BE2C (cell line): ENCODE measurements around the gene PCSK2.

Experiments used
- DNase-seq: peaks from one replicate; pipeline ENCODE4 v3.0.0-alpha.2; 2020
- H3K27me3 ChIP-seq: fragments of 250-450 bp; sonication (Bioruptor Pico); 2 replicates; pipeline ENCODE4 v1.5.1; 2020; ENCODE audit warnings: mild to moderate bottlenecking
- H3K36me3 ChIP-seq: fragments of 250-450 bp; sonication (Bioruptor Pico); 2 replicates; pipeline ENCODE4 v1.5.1; 2020; ENCODE audit warnings: mild to moderate bottlenecking
- H3K4me1 ChIP-seq: fragments of 250-450 bp; sonication (Bioruptor Pico); 2 replicates; pipeline ENCODE4 v1.5.1; 2020
- H3K4me3 ChIP-seq: 2 replicates; pipeline ENCODE4 v1.5.1; 2011; ENCODE audit warnings: low read depth, low read length
- H3K9me3 ChIP-seq: fragments of 250-450 bp; sonication (Bioruptor Pico); 2 replicates; pipeline ENCODE4 v1.5.1; 2020
- TF ChIP-seq, protein P1 (sequence below): IDR thresholded peaks from 2 replicates; pipeline ENCODE4 v1.5.1; 2012; ENCODE audit warnings: mild to moderate bottlenecking, low read depth, low read length

Gene PCSK2

DNA sequence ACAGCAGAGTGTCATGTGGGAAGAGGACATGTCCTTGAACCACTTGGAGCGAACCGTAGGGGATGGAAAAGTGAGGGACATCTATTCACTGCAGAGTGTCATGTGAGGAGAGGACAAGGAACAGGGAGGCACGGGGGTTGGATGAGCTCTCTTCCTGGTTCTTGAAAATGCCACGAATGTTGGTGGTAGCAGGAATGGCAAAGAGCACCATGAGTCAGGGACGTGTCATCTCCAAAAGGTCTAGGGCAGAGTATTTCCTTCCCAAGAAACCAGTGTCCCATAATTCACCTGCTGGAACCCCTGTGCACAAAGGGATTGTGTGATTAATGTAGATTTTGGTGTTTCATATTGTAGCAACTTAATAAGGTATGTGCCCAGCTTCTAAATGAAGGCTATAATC lies 167.6 kb downstream of the PCSK2 start:
- Histone ChIP-seq H3K27me3 (peaks cover 6% of the 10 kb centered on the region), H3K9me3 (no peaks in the 10 kb centered on the region), H3K36me3 (no peaks in the 10 kb centered on the region), H3K4me3 (no peak overlapping the region), H3K4me1 (no peaks in the 10 kb centered on the region)
- no peak for DNase-seq
- TF ChIP-seq, protein P1, sequence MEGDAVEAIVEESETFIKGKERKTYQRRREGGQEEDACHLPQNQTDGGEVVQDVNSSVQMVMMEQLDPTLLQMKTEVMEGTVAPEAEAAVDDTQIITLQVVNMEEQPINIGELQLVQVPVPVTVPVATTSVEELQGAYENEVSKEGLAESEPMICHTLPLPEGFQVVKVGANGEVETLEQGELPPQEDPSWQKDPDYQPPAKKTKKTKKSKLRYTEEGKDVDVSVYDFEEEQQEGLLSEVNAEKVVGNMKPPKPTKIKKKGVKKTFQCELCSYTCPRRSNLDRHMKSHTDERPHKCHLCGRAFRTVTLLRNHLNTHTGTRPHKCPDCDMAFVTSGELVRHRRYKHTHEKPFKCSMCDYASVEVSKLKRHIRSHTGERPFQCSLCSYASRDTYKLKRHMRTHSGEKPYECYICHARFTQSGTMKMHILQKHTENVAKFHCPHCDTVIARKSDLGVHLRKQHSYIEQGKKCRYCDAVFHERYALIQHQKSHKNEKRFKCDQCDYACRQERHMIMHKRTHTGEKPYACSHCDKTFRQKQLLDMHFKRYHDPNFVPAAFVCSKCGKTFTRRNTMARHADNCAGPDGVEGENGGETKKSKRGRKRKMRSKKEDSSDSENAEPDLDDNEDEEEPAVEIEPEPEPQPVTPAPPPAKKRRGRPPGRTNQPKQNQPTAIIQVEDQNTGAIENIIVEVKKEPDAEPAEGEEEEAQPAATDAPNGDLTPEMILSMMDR = no peak

GRCh38 chr20:17395729-17396128 lies 168.9 kb downstream of the PCSK2 start:
- H3K4me3 ChIP-seq = no peak overlapping the region
- peaks cover 6% of the 10 kb centered on the region for H3K27me3 ChIP-seq
- no peaks in the 10 kb centered on the region for H3K9me3 ChIP-seq
- no peaks in the 10 kb centered on the region for H3K36me3 ChIP-seq
- TF ChIP-seq, protein P1 = no peak
- no peaks in the 10 kb centered on the region for H3K4me1 ChIP-seq
- DNase-seq = no peak

- H3K27me3 ChIP-seq = peaks cover 13% of the 10 kb centered on the region
- H3K36me3 ChIP-seq = no peaks in the 10 kb centered on the region
- H3K4me1 ChIP-seq = no peaks in the 10 kb centered on the region
- no peak for DNase-seq
- no peak overlapping the region for H3K4me3 ChIP-seq
- TF ChIP-seq, protein P1 = no peak
- H3K9me3 ChIP-seq = no peaks in the 10 kb centered on the region
These were observed 172.6 kb downstream of the PCSK2 start for GRCh38 chr20:17399303-17399985.

DNA sequence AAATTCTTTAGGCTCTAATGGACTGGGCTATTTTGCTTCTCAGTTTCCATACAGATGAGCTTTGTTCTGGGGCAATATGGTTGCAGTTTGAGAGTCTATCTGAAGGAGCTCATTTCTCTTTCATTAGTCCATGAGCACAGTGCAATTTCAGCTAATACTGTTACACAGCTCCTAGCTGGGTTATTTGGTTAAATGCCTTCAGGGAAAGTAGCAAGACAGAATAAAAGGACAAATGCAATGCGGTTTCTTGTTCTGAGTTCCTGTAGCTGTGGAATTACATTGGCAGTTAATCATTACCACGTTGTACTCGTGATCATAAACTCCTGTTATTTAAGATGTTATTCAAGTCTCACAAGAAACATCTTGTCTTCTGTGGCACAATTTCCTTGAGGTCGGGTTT lies 176.6 kb downstream of the PCSK2 start:
- no peak overlapping the region for H3K4me3 ChIP-seq
- TF ChIP-seq, protein P1 = no peak
- peaks cover 40% of the 10 kb centered on the region for H3K27me3 ChIP-seq
- no peaks in the 10 kb centered on the region for H3K9me3 ChIP-seq
- no peak for DNase-seq
- no peaks in the 10 kb centered on the region for H3K4me1 ChIP-seq
- H3K36me3 ChIP-seq = no peaks in the 10 kb centered on the region

DNA sequence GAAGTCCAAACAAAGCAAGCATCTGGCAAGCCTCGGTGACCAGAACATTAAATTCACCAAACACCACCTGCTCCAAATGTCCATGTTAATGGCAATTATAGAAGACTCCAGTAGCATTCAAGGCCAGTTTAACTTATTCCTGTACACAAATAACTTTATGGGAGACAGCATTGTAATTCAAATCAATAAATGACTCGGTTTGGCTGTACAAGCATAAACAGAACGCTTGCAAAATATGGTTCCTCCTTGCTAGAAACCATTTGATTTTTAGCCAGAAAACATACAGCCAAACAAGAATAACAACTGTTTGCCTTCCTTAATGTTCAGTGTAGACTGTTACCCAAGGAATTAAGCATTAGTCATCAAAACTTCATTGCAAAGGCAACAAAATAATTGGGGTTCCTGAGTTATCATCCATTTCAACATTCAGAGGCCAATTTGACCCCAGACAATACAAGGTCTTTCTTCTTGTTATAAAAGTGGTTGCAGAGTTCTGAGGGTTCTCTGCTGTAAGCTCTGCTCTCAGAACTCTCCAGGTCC lies 179.3 kb downstream of the PCSK2 start:
- H3K4me3 ChIP-seq = no peak overlapping the region
- TF ChIP-seq, protein P1 = no peak
- H3K36me3 ChIP-seq = no peaks in the 10 kb centered on the region
- peaks cover 63% of the 10 kb centered on the region for H3K27me3 ChIP-seq
- no peaks in the 10 kb centered on the region for H3K9me3 ChIP-seq
- H3K4me1 ChIP-seq = no peaks in the 10 kb centered on the region
- DNase-seq = no peak

DNA sequence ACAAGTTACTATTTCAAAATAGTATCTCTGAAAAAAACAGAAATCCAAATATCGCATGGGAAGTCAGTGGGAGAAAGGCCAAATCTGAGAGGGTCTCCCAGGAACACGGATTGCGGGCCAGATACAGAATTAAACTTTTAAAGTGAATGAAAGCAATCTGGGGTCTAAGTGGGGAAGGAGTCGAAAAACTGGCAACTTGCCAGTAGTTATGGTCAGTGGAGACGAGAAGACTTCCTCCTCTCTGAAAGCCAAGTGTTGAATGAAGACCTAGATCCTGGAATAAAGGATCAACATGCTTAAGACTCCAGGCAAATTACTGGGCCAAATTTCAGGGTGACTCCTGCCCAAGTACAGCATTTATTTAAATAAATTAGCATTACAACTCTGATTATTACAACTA lies 180.7 kb downstream of the PCSK2 start:
- H3K4me3 ChIP-seq = no peak overlapping the region
- no peak for DNase-seq
- H3K4me1 ChIP-seq = no peaks in the 10 kb centered on the region
- TF ChIP-seq, protein P1 = no peak
- H3K9me3 ChIP-seq = no peaks in the 10 kb centered on the region
- peaks cover 65% of the 10 kb centered on the region for H3K27me3 ChIP-seq
- H3K36me3 ChIP-seq = no peaks in the 10 kb centered on the region
